Lung (tissue), 12 donors: ENCODE measurements around the gene ITGA11. TPM values are rescaled to one million over a fixed set of nuclear protein-coding genes. Genes with fewer than 3 reads are reported as not detected.

Experiments
- ATAC-seq: fragments of 200-7000 bp; cut with Tn5 transposase; one replicate; pipeline ENCODE4 v1.9.1; 2020; ENCODE audit warnings: moderate number of reproducible peaks; ENCODE audit not compliant: insufficient read depth, low FRiP score
- DNase-seq, 3 donors: peaks; one replicate each; pipeline ENCODE4 v3.0.0-alpha.2; 2013 to 2017
- H3K27ac ChIP-seq, 2 donors: one replicate each; pipeline ENCODE4 v1.5.1; 2013; ENCODE audit warnings: mild to moderate bottlenecking in 2 of 2, moderate library complexity in 2 of 2, control low read depth in 1 of 2, inconsistent platforms in 1 of 2, low read depth in 1 of 2, low read length in 1 of 2
- H3K27me3 ChIP-seq, 3 donors: one replicate each; pipeline ENCODE4 v1.5.1; 2013; ENCODE audit warnings: low read length in 2 of 3; ENCODE audit not compliant: control insufficient read depth in 3 of 3, insufficient read depth in 3 of 3
- H3K36me3 ChIP-seq, 4 donors: one replicate each; pipeline ENCODE4 v1.5.1; 2013; ENCODE audit warnings: low read length in 4 of 4, mild to moderate bottlenecking in 1 of 4, moderate library complexity in 1 of 4; ENCODE audit not compliant: control insufficient read depth in 4 of 4, insufficient read depth in 4 of 4
- H3K4me1 ChIP-seq, 5 donors: one replicate each; pipeline ENCODE4 v1.5.1; 2013; ENCODE audit warnings: low read length in 5 of 5, mild to moderate bottlenecking in 2 of 5, moderate library complexity in 1 of 5; ENCODE audit not compliant: control insufficient read depth in 5 of 5, insufficient read depth in 5 of 5
- H3K4me3 ChIP-seq: one replicate; pipeline ENCODE4 v1.5.1; 2013; ENCODE audit warnings: mild to moderate bottlenecking, control low read depth, moderate library complexity
- H3K9ac ChIP-seq, 2 donors: one replicate each; pipeline ENCODE4 v1.5.1; 2013; ENCODE audit warnings: low read length in 2 of 2, control low read depth in 1 of 2; ENCODE audit not compliant: insufficient read depth in 1 of 2
- H3K9me3 ChIP-seq, 4 donors: one replicate each; pipeline ENCODE4 v1.5.1; 2013; ENCODE audit warnings: low read length in 3 of 4, mild to moderate bottlenecking in 1 of 4, moderate library complexity in 1 of 4; ENCODE audit not compliant: control insufficient read depth in 4 of 4, insufficient read depth in 3 of 4
- WGBS, 2 donors: extraction: QIAGEN DNeasy Blood & Tissue Kit; methylation state at CpG; one replicate each; pipeline ENCODE4 v1.1.7; 2013; 5-methylcytosine and 5-hydroxymethylcytosine counted together
- polyA plus RNA-seq, 2 donors: library from polyadenylated mRNA; stranded (reverse); fragments of 200-250 nt; gene quantifications; one replicate each; pipeline ENCODE4 v1.2.1, GENCODE V29; 2013
- total RNA-seq, 2 donors: library from RNA; depleted of rRNA in 1 of 2; stranded (reverse); fragments of >200 nt in 1 of 2; gene quantifications; one replicate each; pipeline ENCODE4 v1.2.1, GENCODE V29; 2014 to 2021
- TF ChIP-seq, protein P1 (sequence below): IDR thresholded peaks from 2 replicates; pipeline ENCODE4 v1.5.1; 2012; ENCODE audit warnings: mild to moderate bottlenecking; ENCODE audit errors: control extremely low read depth, extremely low read depth
- donor health status: control.
- donor health status: control.
- donor health status: Bipolar disorder and iron deficiency.
- donor health status: healthy.
- donor health status: DM: yes; HTN: yes; CAD: no.

Gene ITGA11
- total and polyA plus RNA-seq, 4 donors: 0.35 to 1.8 (median 1.0) TPM

DNA sequence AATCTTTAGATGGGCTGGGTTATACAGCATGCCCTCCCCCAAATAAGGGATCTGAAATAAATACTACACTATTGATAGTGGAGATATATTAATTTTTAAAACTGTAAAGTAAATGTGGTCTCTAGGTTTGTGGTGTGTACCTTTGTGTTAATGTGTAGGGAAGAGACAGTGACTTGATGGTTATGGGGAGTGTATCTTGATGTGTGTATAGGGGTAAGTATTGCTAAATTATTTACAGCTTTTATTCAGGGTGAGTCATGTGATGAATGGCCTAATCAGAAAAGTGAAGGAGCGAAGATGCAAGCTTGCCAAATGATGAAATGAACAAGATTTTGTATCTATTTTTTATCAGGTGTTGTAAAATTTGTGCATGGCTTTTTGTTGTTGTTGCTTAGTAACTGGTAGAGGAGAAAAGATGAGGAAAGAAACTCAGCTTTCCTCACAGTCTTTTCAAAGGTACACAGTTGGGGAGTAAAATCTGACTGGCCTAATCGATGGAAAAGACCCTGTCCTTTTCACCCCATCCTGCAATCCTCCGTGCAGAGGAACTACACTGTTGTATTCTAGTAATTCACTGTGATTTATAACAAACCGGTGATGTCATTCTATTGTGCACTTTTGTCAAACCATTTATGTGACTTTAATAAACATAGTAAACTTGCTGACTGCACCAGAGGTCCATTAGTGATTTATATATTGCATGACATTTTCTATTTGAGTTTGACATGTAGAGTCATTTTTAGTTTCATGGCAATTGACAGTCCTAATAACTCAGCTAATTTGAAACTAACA is 136.8 kb downstream of the ITGA11 start:
- ATAC-seq (no peak), DNase-seq (no peak)
- no peaks in the 10 kb centered on the region for H3K9me3 ChIP-seq
- no peak overlapping the region for H3K4me3 ChIP-seq
- H3K9ac ChIP-seq: no peak overlapping the region
- peaks cover 0 to 18% (median 4%) of the 10 kb centered on the region in 5 donors for H3K4me1 ChIP-seq
- WGBS, 2 donors: 60 to 63% methylated on average over 4 of the region's 4 CpGs
- no peak overlapping the region for H3K27ac ChIP-seq
- TF ChIP-seq, protein P1, sequence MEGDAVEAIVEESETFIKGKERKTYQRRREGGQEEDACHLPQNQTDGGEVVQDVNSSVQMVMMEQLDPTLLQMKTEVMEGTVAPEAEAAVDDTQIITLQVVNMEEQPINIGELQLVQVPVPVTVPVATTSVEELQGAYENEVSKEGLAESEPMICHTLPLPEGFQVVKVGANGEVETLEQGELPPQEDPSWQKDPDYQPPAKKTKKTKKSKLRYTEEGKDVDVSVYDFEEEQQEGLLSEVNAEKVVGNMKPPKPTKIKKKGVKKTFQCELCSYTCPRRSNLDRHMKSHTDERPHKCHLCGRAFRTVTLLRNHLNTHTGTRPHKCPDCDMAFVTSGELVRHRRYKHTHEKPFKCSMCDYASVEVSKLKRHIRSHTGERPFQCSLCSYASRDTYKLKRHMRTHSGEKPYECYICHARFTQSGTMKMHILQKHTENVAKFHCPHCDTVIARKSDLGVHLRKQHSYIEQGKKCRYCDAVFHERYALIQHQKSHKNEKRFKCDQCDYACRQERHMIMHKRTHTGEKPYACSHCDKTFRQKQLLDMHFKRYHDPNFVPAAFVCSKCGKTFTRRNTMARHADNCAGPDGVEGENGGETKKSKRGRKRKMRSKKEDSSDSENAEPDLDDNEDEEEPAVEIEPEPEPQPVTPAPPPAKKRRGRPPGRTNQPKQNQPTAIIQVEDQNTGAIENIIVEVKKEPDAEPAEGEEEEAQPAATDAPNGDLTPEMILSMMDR: no peak
- H3K36me3 ChIP-seq: peaks cover 0 to 15% (median 7%) of the 10 kb centered on the region in 4 donors
- no peaks in the 10 kb centered on the region for H3K27me3 ChIP-seq

DNA sequence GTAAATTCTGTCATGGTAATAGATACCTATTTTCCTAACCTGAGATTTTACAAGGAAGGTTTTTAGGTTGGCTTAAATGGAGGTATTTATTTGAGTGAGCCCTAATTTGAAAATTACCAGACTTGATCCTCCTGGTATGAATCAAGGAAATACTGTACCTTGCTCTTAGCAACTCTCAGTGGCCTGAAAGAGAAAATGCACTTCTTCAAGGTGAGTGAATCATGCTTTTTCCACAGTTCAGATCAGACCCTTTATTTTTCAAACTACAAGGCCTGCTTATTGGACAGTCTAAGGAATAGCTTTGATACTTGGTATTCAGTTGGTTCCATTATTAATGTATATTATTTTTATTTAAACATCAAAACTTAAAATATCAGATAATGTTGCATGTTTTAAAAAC is 139.0 kb downstream of the ITGA11 start:
- Histone ChIP-seq H3K9ac (no peak overlapping the region), H3K4me3 (no peak overlapping the region), H3K4me1 (peaks cover 0 to 11% (median 6%) of the 10 kb centered on the region in 5 donors), H3K9me3 (peaks cover 0 to 2% (median 0%) of the 10 kb centered on the region in 4 donors), H3K27me3 (no peaks in the 10 kb centered on the region), H3K27ac (no peak overlapping the region), H3K36me3 (peaks cover 5 to 18% (median 14%) of the 10 kb centered on the region in 4 donors)
- ATAC-seq: no peak
- DNase-seq: no peak
- TF ChIP-seq, protein P1: no peak

GRCh38 chr15:68292157-68292781 is 139.7 kb downstream of the ITGA11 start:
- Histone ChIP-seq H3K9me3 (peaks cover 0 to 2% (median 0%) of the 10 kb centered on the region in 4 donors), H3K9ac (no peak overlapping the region), H3K27me3 (no peaks in the 10 kb centered on the region), H3K4me1 (peaks cover 0 to 16% (median 7%) of the 10 kb centered on the region in 5 donors), H3K27ac (no peak overlapping the region), H3K4me3 (no peak overlapping the region), H3K36me3 (peaks cover 5 to 15% (median 13%) of the 10 kb centered on the region in 4 donors)
- TF ChIP-seq, protein P1: no peak
- ATAC-seq (no peak), DNase-seq (no peak)
